ENCODE results near the gene HIVEP3. TPM values are rescaled to one million over a fixed set of nuclear protein-coding genes. Genes with fewer than 3 reads are reported as not detected.

The HIVEP3 gene
- total and polyA plus RNA-seq, 2 donors (not counting 1 experiment from before 2014, with no cell fraction given): 2.0 to 5.1 TPM

DNA sequence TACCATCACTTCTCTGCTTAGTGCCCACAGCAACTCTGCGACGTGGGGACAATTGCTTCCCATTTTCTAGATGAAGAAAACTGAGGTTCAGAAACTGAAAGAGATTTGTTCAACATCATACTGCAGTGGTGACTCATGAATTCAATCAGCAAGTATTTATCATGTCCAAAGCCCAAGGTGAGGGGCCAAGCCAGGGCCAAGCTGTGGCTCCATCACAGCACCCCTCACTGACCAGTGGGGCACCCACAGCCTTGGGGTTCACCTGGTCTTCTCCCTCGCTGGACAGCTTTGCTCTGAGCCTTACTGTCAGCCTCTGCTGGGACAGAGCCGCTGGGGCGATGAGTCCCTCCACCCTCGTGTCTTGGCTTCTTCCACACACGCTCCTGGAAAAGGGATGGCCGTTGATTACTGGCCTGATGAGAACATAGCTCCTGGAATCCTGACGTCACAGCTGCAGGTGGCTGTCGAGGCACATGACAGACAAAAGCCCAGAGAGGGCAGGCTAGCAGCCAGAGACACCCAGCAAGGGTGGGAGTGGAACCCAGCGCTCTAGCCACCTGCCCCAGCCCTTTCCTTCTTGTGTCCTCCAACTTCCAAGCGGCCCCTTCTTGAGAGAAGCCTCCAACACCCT is 440.5 kb downstream of the HIVEP3 start:
- H3K9ac ChIP-seq (ENCODE audit: low read length): no peak overlapping the region
- no peaks in the 10 kb centered on the region for H3K4me1 Mint-ChIP-seq
- H3K9me3 ChIP-seq (ENCODE audit: control extremely low read depth in 1 of 3, control insufficient read depth in 2 of 3, insufficient read depth in 1 of 3, low read length in 2 of 3): no peaks in the 10 kb centered on the region

DNA sequence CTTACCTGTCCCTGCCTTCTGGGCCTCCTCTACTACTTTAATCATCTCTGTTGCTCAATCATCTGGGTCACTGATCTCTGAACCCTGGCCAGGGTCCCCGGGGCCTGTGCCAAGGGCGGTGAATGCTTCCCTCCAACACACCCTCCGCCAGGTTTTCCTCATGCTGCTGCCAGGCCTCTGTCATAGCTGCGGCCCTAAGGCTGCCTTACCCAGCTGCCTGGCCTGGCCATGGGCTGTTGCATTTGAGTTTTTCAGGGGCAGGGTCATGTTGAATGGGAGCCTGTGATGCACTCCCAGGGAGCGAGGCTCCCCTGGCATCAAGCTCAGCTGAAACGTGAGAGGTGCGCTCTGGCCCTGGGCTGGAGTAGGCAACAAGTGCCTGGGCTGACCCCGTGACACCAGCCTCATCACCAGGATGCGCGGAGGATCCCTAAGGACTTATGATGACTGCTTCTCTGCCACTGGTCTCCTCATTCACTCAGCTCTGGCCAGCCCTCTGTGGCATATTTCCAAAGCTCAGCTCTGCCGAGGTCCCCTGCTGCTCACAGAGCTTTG is 441.8 kb downstream of the HIVEP3 start:
- Histone ChIP-seq H3K4me1 (ENCODE audit: control insufficient read depth in 2 of 2, insufficient read depth in 2 of 2, low read length in 2 of 2) (no peaks in the 10 kb centered on the region), H2AFZ (ENCODE audit: insufficient read depth, low read depth, low read length, poor library complexity, severe bottlenecking) (no peak overlapping the region), H4K20me1 (ENCODE audit: control insufficient read depth, insufficient read depth, low read length, poor library complexity, severe bottlenecking) (no peaks in the 10 kb centered on the region), H3K9ac (ENCODE audit: low read length) (no peak overlapping the region), H3K4me2 (replicated peaks; ENCODE audit: low read depth, low read length, poor library complexity, severe bottlenecking) (no peak overlapping the region), H3K9me3 (ENCODE audit: control extremely low read depth in 1 of 3, control insufficient read depth in 2 of 3, insufficient read depth in 1 of 3, low read length in 2 of 3) (no peaks in the 10 kb centered on the region), H3K27me3 (replicated peaks in 1 of 4; ENCODE audit: control extremely low read depth in 1 of 4, control insufficient read depth in 3 of 4, insufficient read depth in 4 of 4, low read length in 3 of 4) (no peaks in the 10 kb centered on the region), H3K36me3 (replicated peaks in 1 of 2; ENCODE audit: control extremely low read depth in 1 of 2, control insufficient read depth in 1 of 2, extremely low read depth in 1 of 2, insufficient read depth in 2 of 2, low read length in 1 of 2) (no peaks in the 10 kb centered on the region), H3K27ac (ENCODE audit: low read length in 2 of 2) (no peak overlapping the region), H3K4me3 (ENCODE audit: control extremely low read depth in 1 of 5, extremely low read depth in 1 of 5, insufficient read depth in 1 of 5, low read depth in 2 of 5, low read length in 4 of 5) (no peak overlapping the region), H3K79me2 (ENCODE audit: control insufficient read depth, insufficient read depth, low read length) (no peaks in the 10 kb centered on the region)
- intact Hi-C loops (cut with micrococcal nuclease): no loop called here
- Mint-ChIP-seq H3K4me3 (no peak overlapping the region), H3K9me3 (ENCODE audit: insufficient read depth) (no peaks in the 10 kb centered on the region), H3K27me3 (peaks cover 4% of the 10 kb centered on the region), H3K27ac (no peak overlapping the region), H3K4me1 (no peaks in the 10 kb centered on the region)
- no peak for ATAC-seq (ENCODE audit: low read depth)
- TF ChIP-seq EZH2 (IDR thresholded peaks at IDR 0.05; ENCODE audit: borderline replicate concordance, insufficient read depth, low read depth, low read length, poor library complexity, severe bottlenecking): no peak
- TF ChIP-seq CTCF (IDR thresholded peaks at IDR 0.05): no peak
- 88% methylated on average over 10 of the region's 11 CpGs for WGBS (ENCODE audit: insufficient coverage)
- CTCF ChIA-PET: no interaction called here
- no peak for DNase-seq
- POLR2A ChIA-PET: no interaction called here

More for the DNA sequence above, 440.5 kb downstream of the HIVEP3 start:
- no peak overlapping the region for H3K4me2 ChIP-seq (replicated peaks; ENCODE audit: low read depth, low read length, poor library complexity, severe bottlenecking)
- ChIA-PET CTCF (interaction anchor here (0.7 kb wide), 1 partner anchor 108 kb away, joined by 3 read pairs; no protein-coding TSS in a partner anchor), POLR2A (no interaction called here)
- WGBS (ENCODE audit: insufficient coverage): 81% methylated on average over 11 of the region's 12 CpGs
- no peaks in the 10 kb centered on the region for H3K79me2 ChIP-seq (ENCODE audit: control insufficient read depth, insufficient read depth, low read length)
- no peak overlapping the region for H3K4me3 Mint-ChIP-seq
- H3K27ac ChIP-seq (ENCODE audit: low read length in 2 of 2): no peak overlapping the region
- H3K27ac Mint-ChIP-seq: no peak overlapping the region
- no peak for DNase-seq
- no peak for TF ChIP-seq EZH2 (IDR thresholded peaks at IDR 0.05; ENCODE audit: borderline replicate concordance, insufficient read depth, low read depth, low read length, poor library complexity, severe bottlenecking)
- no peaks in the 10 kb centered on the region for H3K4me1 ChIP-seq (ENCODE audit: control insufficient read depth in 2 of 2, insufficient read depth in 2 of 2, low read length in 2 of 2)
- H3K4me3 ChIP-seq (ENCODE audit: control extremely low read depth in 1 of 5, extremely low read depth in 1 of 5, insufficient read depth in 1 of 5, low read depth in 2 of 5, low read length in 4 of 5): no peak overlapping the region
- no peaks in the 10 kb centered on the region for H4K20me1 ChIP-seq (ENCODE audit: control insufficient read depth, insufficient read depth, low read length, poor library complexity, severe bottlenecking)
- peaks cover 4% of the 10 kb centered on the region for H3K27me3 Mint-ChIP-seq
- H3K27me3 ChIP-seq (replicated peaks in 1 of 4; ENCODE audit: control extremely low read depth in 1 of 4, control insufficient read depth in 3 of 4, insufficient read depth in 4 of 4, low read length in 3 of 4): no peaks in the 10 kb centered on the region
- no peaks in the 10 kb centered on the region for H3K36me3 ChIP-seq (replicated peaks in 1 of 2; ENCODE audit: control extremely low read depth in 1 of 2, control insufficient read depth in 1 of 2, extremely low read depth in 1 of 2, insufficient read depth in 2 of 2, low read length in 1 of 2)
- intact Hi-C loops (cut with micrococcal nuclease): no loop called here
- H3K9me3 Mint-ChIP-seq (ENCODE audit: insufficient read depth): no peaks in the 10 kb centered on the region
- ATAC-seq (ENCODE audit: low read depth): no peak
- H2AFZ ChIP-seq (ENCODE audit: insufficient read depth, low read depth, low read length, poor library complexity, severe bottlenecking): no peak overlapping the region
